GM12801 (cell line): Measurements from ENCODE around the gene ATP8B4.

ENCODE experiments used
- CTCF ChIP-seq: IDR thresholded peaks from one replicate; pipeline ENCODE4 v1.5.1; 2011; ENCODE audit warnings: control low read depth; ENCODE audit not compliant: insufficient read length; ENCODE audit errors: extremely low read depth

Gene ATP8B4

GRCh38 chr15:50145451-50145872, 26.4 kb upstream of the ATP8B4 start:
- no peak for TF ChIP-seq CTCF

GRCh38 chr15:50144341-50145120, 25.5 kb upstream of the ATP8B4 start:
- TF ChIP-seq CTCF = no peak

- TF ChIP-seq CTCF = no peak
These were observed 24.3 kb upstream of the ATP8B4 start for GRCh38 chr15:50143255-50143860.

- no peak for TF ChIP-seq CTCF
These were observed 22.8 kb upstream of the ATP8B4 start for GRCh38 chr15:50141856-50142255.

- TF ChIP-seq CTCF = no peak
These were observed 21.9 kb upstream of the ATP8B4 start for GRCh38 chr15:50140983-50141382.

GRCh38 chr15:50140098-50140497, 21.1 kb upstream of the ATP8B4 start:
- no peak for TF ChIP-seq CTCF

GRCh38 chr15:50138391-50138790, 19.4 kb upstream of the ATP8B4 start:
- no peak for TF ChIP-seq CTCF
